Vagina (tissue), 2 donors: ENCODE data around the gene CHRNB4. TPM values are rescaled to one million over a fixed set of nuclear protein-coding genes. Genes with fewer than 3 reads are reported as not detected.

Experiments used
- DNase-seq, 2 donors: peaks; one replicate each; pipeline ENCODE4 v3.0.0-alpha.2; 2017; ENCODE audit errors: extremely low spot score in 2 of 2
- H3K27ac ChIP-seq: fragments of 200-600 bp; sonication (generic); one replicate; pipeline ENCODE4 v1.5.1; 2019
- H3K27me3 ChIP-seq: fragments of 200-600 bp; sonication (generic); one replicate; pipeline ENCODE4 v1.5.1; 2019
- H3K36me3 ChIP-seq, 2 donors: fragments of 200-600 bp; sonication (generic); one replicate each; pipeline ENCODE4 v1.5.1; 2017 to 2019
- H3K4me1 ChIP-seq: fragments of 200-600 bp; sonication (generic); one replicate; pipeline ENCODE4 v1.5.1; 2019
- H3K4me3 ChIP-seq, 2 donors: fragments of 200-600 bp; sonication (generic); 1 replicate in 1 of 2; 2 replicates in 1 of 2; pipeline ENCODE4 v1.5.1; 2016 to 2019
- H3K9me3 ChIP-seq: fragments of 200-600 bp; sonication (generic); one replicate; pipeline ENCODE4 v1.5.1; 2019
- POLR2A ChIP-seq, 2 donors: fragments of 450-650 bp; IDR thresholded peaks; one replicate each; pipeline ENCODE4 v1.6.1; 2017; ENCODE audit warnings: antibody characterized with exemption in 2 of 2, mild to moderate bottlenecking in 2 of 2, moderate library complexity in 2 of 2
- POLR2AphosphoS5 ChIP-seq, 2 donors: sonication (generic); formaldehyde crosslinking; IDR thresholded peaks; one replicate each; pipeline ENCODE4 v1.9.0; 2017; ENCODE audit warnings: antibody characterized with exemption in 2 of 2, mild to moderate bottlenecking in 2 of 2, low read depth in 1 of 2; ENCODE audit not compliant: insufficient read depth in 1 of 2
- intact Hi-C: fragments of 100-400 bp; cut with DNase I; formaldehyde crosslinking; loops from one replicate; pipeline ENCODE4 v1.15.1; 2023
- total RNA-seq: library from RNA; depleted of rRNA; stranded (reverse); fragments of >200 nt; gene quantifications from one replicate; pipeline ENCODE4 v1.2.3, GENCODE V29; 2016
- TF ChIP-seq, protein P1 (sequence below), 3 experiments: fragments of 450-650 bp in 2 of 3; fragments of 200-600 bp in 1 of 3; sonication (generic) in 1 of 3; IDR thresholded peaks; one replicate each; pipeline ENCODE4 v1.5.1; 2017 to 2019; ENCODE audit warnings: antibody characterized with exemption in 3 of 3, mild to moderate bottlenecking in 2 of 3, moderate library complexity in 2 of 3

Gene CHRNB4
- total RNA-seq, 1 donor from 2014 or later = 0.74 TPM

- H3K4me3 ChIP-seq = peak overlapping the region; percentile 42 to 44
Observed at GRCh38 chr15:78640527-78641101, 396 bp downstream of the CHRNB4 start.

GRCh38 chr15:78638658-78639314 lies 2.2 kb downstream of the CHRNB4 start:
- H3K4me3 ChIP-seq = no peak overlapping the region
- H3K27me3 ChIP-seq = no peaks in the 10 kb centered on the region
- no peaks in the 10 kb centered on the region for H3K36me3 ChIP-seq
- DNase-seq = no peak
- no peaks in the 10 kb centered on the region for H3K9me3 ChIP-seq
- TF ChIP-seq, protein P1, sequence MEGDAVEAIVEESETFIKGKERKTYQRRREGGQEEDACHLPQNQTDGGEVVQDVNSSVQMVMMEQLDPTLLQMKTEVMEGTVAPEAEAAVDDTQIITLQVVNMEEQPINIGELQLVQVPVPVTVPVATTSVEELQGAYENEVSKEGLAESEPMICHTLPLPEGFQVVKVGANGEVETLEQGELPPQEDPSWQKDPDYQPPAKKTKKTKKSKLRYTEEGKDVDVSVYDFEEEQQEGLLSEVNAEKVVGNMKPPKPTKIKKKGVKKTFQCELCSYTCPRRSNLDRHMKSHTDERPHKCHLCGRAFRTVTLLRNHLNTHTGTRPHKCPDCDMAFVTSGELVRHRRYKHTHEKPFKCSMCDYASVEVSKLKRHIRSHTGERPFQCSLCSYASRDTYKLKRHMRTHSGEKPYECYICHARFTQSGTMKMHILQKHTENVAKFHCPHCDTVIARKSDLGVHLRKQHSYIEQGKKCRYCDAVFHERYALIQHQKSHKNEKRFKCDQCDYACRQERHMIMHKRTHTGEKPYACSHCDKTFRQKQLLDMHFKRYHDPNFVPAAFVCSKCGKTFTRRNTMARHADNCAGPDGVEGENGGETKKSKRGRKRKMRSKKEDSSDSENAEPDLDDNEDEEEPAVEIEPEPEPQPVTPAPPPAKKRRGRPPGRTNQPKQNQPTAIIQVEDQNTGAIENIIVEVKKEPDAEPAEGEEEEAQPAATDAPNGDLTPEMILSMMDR (IDR thresholded peaks at IDR 0.05) = peak; percentile 10 to 50 (median 35)
- TF ChIP-seq POLR2AphosphoS5 (IDR thresholded peaks at IDR 0.05; ENCODE audit: insufficient read depth in 1 of 2, low read depth in 1 of 2) = no peak
- no peak overlapping the region for H3K27ac ChIP-seq
- peaks cover 12% of the 10 kb centered on the region for H3K4me1 ChIP-seq
- intact Hi-C loops = no loop called here

More at GRCh38 chr15:78640527-78641101, 396 bp downstream of the CHRNB4 start:
- no peaks in the 10 kb centered on the region for H3K36me3 ChIP-seq
- DNase-seq = no peak
- TF ChIP-seq, protein P1 (IDR thresholded peaks at IDR 0.05) = no peak
- TF ChIP-seq POLR2A (IDR thresholded peaks at IDR 0.05) (no peak), POLR2AphosphoS5 (IDR thresholded peaks at IDR 0.05; ENCODE audit: insufficient read depth in 1 of 2, low read depth in 1 of 2) (no peak)
- intact Hi-C loops = no loop called here
- H3K9me3 ChIP-seq = no peaks in the 10 kb centered on the region
- H3K4me1 ChIP-seq = peaks cover 12% of the 10 kb centered on the region
- H3K27me3 ChIP-seq = no peaks in the 10 kb centered on the region
- no peak overlapping the region for H3K27ac ChIP-seq

DNA sequence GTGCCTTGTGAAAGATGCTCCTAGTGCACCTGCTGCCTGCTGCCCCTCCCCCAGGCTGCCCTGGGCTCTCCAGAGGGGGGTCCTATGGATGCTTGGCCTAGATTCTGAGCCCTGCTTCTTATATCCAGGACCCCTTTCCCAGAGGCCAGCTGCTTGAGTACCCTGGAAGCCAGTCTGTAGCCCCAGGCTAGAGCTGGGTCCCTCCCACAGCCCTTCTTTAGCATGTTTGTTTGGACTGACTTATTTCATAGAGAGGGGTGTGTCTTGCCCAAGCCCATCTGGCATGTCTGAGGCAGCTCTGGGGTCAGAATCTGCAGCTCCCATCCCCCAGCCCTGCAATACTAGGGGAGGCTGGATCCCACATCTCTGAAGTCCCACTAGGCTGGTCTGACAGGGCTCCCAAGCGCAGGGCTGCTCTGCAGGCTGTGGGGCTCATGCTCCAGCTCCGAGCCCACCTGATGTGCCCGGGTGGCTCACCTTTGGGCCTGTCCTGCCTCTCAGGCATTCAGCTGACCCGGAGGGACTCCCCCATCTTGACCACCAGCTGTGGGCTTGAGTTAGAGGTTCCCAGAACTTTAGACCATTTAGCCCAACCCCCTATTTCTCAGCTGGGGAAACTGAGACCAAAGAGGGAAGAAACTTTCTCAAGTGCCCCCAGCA lies 3.1 kb downstream of the CHRNB4 start:
- Histone ChIP-seq H3K4me3 (no peak overlapping the region), H3K9me3 (no peaks in the 10 kb centered on the region), H3K27ac (no peak overlapping the region), H3K27me3 (no peaks in the 10 kb centered on the region), H3K36me3 (no peaks in the 10 kb centered on the region), H3K4me1 (peaks cover 12% of the 10 kb centered on the region)
- intact Hi-C loops = no loop called here
- no peak for TF ChIP-seq POLR2AphosphoS5 (IDR thresholded peaks at IDR 0.05; ENCODE audit: insufficient read depth in 1 of 2, low read depth in 1 of 2)
- TF ChIP-seq, protein P1 (IDR thresholded peaks at IDR 0.05) = no peak
- DNase-seq = no peak

GRCh38 chr15:78636378-78636859 lies 4.6 kb downstream of the CHRNB4 start:
- TF ChIP-seq, protein P1 (IDR thresholded peaks at IDR 0.05) = no peak
- TF ChIP-seq POLR2A (IDR thresholded peaks at IDR 0.05) = no peak
- no peak for TF ChIP-seq POLR2AphosphoS5 (IDR thresholded peaks at IDR 0.05; ENCODE audit: insufficient read depth in 1 of 2, low read depth in 1 of 2)
- Histone ChIP-seq H3K36me3 (no peaks in the 10 kb centered on the region), H3K4me3 (no peak overlapping the region), H3K4me1 (peaks cover 12% of the 10 kb centered on the region), H3K9me3 (no peaks in the 10 kb centered on the region), H3K27ac (no peak overlapping the region), H3K27me3 (no peaks in the 10 kb centered on the region)
- intact Hi-C loops = no loop called here
- DNase-seq = no peak
